ENCODE data around the gene TRIO. TPM values are rescaled to one million over a fixed set of nuclear protein-coding genes. Genes with fewer than 3 reads are reported as not detected.
A peak's percentile ranks its signal among the peaks of the same experiment; 100 is the strongest.

TRIO gene
- total and polyA plus RNA-seq, 10 of the 15 experiments (the other 5 are each of a cell fraction or from before 2014, with no cell fraction given), result 5.1 to 96.4 (median 44.6) TPM

DNA sequence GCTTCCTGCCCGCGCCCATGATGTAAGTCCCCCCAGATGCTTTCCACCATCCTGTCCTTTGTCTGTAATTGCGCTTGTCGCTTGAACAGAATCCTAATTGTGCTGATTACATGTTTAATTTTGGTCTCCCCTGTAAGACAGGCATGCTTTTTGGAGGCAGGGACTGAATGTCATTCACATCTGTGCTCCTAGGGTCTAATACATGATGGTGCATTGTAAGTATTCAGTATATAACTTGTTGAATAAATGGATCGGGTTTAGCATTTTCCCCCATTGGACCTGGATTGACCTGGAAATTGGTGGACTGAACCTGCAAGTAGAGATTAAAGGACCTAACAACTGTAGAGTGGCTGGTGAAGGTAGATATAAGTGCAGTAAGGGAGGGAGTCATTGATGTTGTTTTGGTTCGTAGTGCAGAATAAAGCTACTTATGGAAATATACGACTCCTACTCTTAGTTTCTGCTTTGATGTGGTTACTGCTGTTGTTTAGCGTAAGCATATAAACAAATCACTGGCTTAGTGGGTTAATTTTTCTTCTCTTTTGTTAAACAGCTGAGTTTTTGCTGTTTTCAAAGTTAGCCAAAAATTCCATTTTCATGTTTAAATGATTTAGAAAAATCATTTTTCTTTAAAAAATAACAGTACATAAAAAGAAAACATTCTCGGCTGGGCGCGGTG lies 57.3 kb downstream of the TRIO start:
- no TSS peak for BruUV-seq (replicated peaks)
- no peak for ATAC-seq
- WGBS (ENCODE audit: insufficient coverage, insufficient replicate concordance, low lambda C conversion rate, missing lambda C conversion rate), result 97% methylated on average over 11 of the region's 11 CpGs
- no peaks in the 10 kb centered on the region; the same call in 2 of the 3 replicates for H3K9me3 ChIP-seq (replicated peaks; ENCODE audit: control insufficient read depth, insufficient read depth, low read length)
- ChIA-PET RAD21 (ENCODE audit: unreplicated experiment) (interaction anchor here (0.8 to 1.5 kb wide), 2 partner anchors 11 to 47 kb away, joined by 3 to 5 read pairs; no protein-coding TSS in a partner anchor), SMC1A (ENCODE audit: uncharacterized antibody, unreplicated experiment) (interaction anchor here (1.0 to 5.6 kb wide), 5 partner anchors 13 to 92 kb away, joined by 3 to 39 read pairs (median 4); no protein-coding TSS in a partner anchor), POLR2A (interaction anchor here (0.6 to 1.8 kb wide), 4 partner anchors 8 to 58 kb away, joined by 3 to 5 read pairs (median 3); partner anchors contain the start of gene TRIO), CTCF (interaction anchor here (0.7 to 1.4 kb wide), 2 partner anchors 24 to 46 kb away, joined by 3 read pairs; no protein-coding TSS in a partner anchor)
- no peak overlapping the region for H3K27ac ChIP-seq (ENCODE audit: control insufficient read depth, insufficient read depth)
- in situ Hi-C loops (cut with MboI), result no loop called here
- FAIRE-seq, result no peak
- no peaks in the 10 kb centered on the region for H4K20me1 ChIP-seq (ENCODE audit: control insufficient read depth, insufficient read depth)
- no peak overlapping the region for H2AFZ ChIP-seq (ENCODE audit: control insufficient read depth, low read depth, low read length)
- TF ChIP-seq TCF7 (IDR thresholded peaks at IDR 0.05; ENCODE audit: borderline replicate concordance) (peak; percentile 64; the same call in 1 of the 2 replicates), NFYB (IDR thresholded peaks at IDR 0.05; ENCODE audit: insufficient read depth, low read depth, low read length) (no peak), RUNX3 (IDR thresholded peaks at IDR 0.05; ENCODE audit: low read length) (0 out of 2 replicates have a peak, but pooled peaks have one; percentile 5)
- DNase-seq (ENCODE audit: low read depth, low spot score), result no peak
- peaks cover 20% of the 10 kb centered on the region for H3K4me1 ChIP-seq (ENCODE audit: control insufficient read depth, insufficient read depth, low read length)
- no peak overlapping the region for H3K4me3 ChIP-seq
- peaks cover 0 to 3% of the 10 kb centered on the region in 2 experiments; a peak in 2 of 4 replicates for H3K36me3 ChIP-seq (ENCODE audit: control insufficient read depth in 2 of 2, insufficient read depth in 2 of 2, low read length in 1 of 2)
- intact Hi-C loops (cut with micrococcal nuclease; ENCODE audit: unreplicated experiment), result no loop called here
- no peak overlapping the region for H3K4me2 ChIP-seq (ENCODE audit: control insufficient read depth, insufficient read depth)
- no peak overlapping the region for H3K9ac ChIP-seq (ENCODE audit: control insufficient read depth, insufficient read depth, low read length)
- peaks cover 87% of the 10 kb centered on the region for H3K79me2 ChIP-seq (ENCODE audit: control insufficient read depth, insufficient read depth, low read length)
- H3K27me3 ChIP-seq (replicated peaks in 1 of 2; ENCODE audit: control insufficient read depth in 2 of 2, insufficient read depth in 2 of 2, low read length in 1 of 2), result no peaks in the 10 kb centered on the region

DNA sequence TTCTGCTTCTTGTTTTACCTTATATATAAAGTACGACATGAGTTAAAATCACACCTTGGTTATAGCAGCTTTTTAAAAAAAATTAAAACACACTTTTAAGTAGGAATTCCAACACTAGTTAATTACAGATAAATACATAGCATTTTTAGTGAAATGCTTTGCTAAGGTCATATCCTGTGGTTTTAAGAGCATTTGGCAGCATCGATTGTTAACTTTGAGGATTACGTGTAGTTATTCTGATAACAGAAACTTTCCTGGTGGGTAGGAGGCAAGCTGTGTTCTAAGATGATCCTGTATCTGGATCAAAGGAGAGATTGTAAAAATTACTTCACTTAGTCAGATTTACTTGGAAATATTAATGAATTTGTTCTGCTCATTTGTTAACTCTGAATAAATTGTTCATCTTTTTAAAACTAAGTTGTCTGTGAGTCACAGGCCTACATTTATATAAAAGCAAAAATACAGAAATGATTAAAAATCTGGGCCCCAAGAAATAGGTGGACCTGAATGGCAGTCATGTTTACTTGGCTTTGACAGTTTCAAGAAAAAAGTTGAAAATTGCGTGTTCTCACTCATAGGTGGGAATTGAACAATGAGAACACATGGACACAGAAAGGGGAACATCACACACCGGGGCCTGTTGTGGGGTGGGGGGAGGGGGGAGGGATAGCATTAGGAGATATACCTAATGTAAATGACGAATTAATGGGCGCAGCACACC lies 58.3 kb downstream of the TRIO start:
- Histone ChIP-seq H2AFZ (ENCODE audit: control insufficient read depth, low read depth, low read length) (no peak overlapping the region), H3K4me1 (ENCODE audit: control insufficient read depth, insufficient read depth, low read length) (peaks cover 25% of the 10 kb centered on the region), H3K4me2 (ENCODE audit: control insufficient read depth, insufficient read depth) (no peak overlapping the region), H3K9me3 (replicated peaks; ENCODE audit: control insufficient read depth, insufficient read depth, low read length) (no peaks in the 10 kb centered on the region; the same call in 2 of the 3 replicates), H3K36me3 (ENCODE audit: control insufficient read depth in 2 of 2, insufficient read depth in 2 of 2, low read length in 1 of 2) (peaks cover 0 to 3% of the 10 kb centered on the region in 2 experiments; a peak in 2 of 4 replicates), H3K27ac (ENCODE audit: control insufficient read depth, insufficient read depth) (no peak overlapping the region), H3K9ac (ENCODE audit: control insufficient read depth, insufficient read depth, low read length) (no peak overlapping the region), H3K27me3 (replicated peaks in 1 of 2; ENCODE audit: control insufficient read depth in 2 of 2, insufficient read depth in 2 of 2, low read length in 1 of 2) (no peaks in the 10 kb centered on the region), H4K20me1 (ENCODE audit: control insufficient read depth, insufficient read depth) (no peaks in the 10 kb centered on the region), H3K4me3 (no peak overlapping the region), H3K79me2 (ENCODE audit: control insufficient read depth, insufficient read depth, low read length) (peaks cover 91% of the 10 kb centered on the region)
- no peak for DNase-seq (ENCODE audit: low read depth, low spot score)
- no peak for ATAC-seq
- POLR2A ChIA-PET, result interaction anchor here (1.1 to 3.3 kb wide), 7 partner anchors 11 to 64 kb away, joined by 3 to 17 read pairs (median 4); partner anchors contain the start of gene TRIO
- RAD21 ChIA-PET (ENCODE audit: unreplicated experiment), result interaction anchor here (0.8 to 2.1 kb wide), 5 partner anchors 12 to 92 kb away, joined by 3 to 6 read pairs (median 4); no protein-coding TSS in a partner anchor
- no TSS peak for BruUV-seq (replicated peaks)
- intact Hi-C loops (cut with micrococcal nuclease; ENCODE audit: unreplicated experiment), result no loop called here
- SMC1A ChIA-PET (ENCODE audit: uncharacterized antibody, unreplicated experiment), result interaction anchor here (0.6 to 5.6 kb wide), 12 partner anchors 11 to 93 kb away, joined by 3 to 48 read pairs (median 6); no protein-coding TSS in a partner anchor
- WGBS (ENCODE audit: insufficient coverage, insufficient replicate concordance, low lambda C conversion rate, missing lambda C conversion rate), result 72% methylated on average over 6 of the region's 7 CpGs
- in situ Hi-C loops (cut with MboI), result no loop called here
- FAIRE-seq, result no peak
- CTCF ChIA-PET, result interaction anchor here (0.7 to 1.8 kb wide), 3 partner anchors 25 to 49 kb away, joined by 3 to 5 read pairs (median 3); no protein-coding TSS in a partner anchor
- TF ChIP-seq TARDBP (IDR thresholded peaks at IDR 0.05; ENCODE audit: borderline replicate concordance) (no peak), KAT2A (conservative IDR thresholded peaks at IDR 0.05; ENCODE audit: control insufficient read depth, low read depth, low read length) (no peak), MYB (IDR thresholded peaks at IDR 0.05; ENCODE audit: borderline replicate concordance, low read depth, low read length) (no peak), FOXK2 (IDR thresholded peaks at IDR 0.05) (no peak)
- TF ChIP-seq, protein P1, sequence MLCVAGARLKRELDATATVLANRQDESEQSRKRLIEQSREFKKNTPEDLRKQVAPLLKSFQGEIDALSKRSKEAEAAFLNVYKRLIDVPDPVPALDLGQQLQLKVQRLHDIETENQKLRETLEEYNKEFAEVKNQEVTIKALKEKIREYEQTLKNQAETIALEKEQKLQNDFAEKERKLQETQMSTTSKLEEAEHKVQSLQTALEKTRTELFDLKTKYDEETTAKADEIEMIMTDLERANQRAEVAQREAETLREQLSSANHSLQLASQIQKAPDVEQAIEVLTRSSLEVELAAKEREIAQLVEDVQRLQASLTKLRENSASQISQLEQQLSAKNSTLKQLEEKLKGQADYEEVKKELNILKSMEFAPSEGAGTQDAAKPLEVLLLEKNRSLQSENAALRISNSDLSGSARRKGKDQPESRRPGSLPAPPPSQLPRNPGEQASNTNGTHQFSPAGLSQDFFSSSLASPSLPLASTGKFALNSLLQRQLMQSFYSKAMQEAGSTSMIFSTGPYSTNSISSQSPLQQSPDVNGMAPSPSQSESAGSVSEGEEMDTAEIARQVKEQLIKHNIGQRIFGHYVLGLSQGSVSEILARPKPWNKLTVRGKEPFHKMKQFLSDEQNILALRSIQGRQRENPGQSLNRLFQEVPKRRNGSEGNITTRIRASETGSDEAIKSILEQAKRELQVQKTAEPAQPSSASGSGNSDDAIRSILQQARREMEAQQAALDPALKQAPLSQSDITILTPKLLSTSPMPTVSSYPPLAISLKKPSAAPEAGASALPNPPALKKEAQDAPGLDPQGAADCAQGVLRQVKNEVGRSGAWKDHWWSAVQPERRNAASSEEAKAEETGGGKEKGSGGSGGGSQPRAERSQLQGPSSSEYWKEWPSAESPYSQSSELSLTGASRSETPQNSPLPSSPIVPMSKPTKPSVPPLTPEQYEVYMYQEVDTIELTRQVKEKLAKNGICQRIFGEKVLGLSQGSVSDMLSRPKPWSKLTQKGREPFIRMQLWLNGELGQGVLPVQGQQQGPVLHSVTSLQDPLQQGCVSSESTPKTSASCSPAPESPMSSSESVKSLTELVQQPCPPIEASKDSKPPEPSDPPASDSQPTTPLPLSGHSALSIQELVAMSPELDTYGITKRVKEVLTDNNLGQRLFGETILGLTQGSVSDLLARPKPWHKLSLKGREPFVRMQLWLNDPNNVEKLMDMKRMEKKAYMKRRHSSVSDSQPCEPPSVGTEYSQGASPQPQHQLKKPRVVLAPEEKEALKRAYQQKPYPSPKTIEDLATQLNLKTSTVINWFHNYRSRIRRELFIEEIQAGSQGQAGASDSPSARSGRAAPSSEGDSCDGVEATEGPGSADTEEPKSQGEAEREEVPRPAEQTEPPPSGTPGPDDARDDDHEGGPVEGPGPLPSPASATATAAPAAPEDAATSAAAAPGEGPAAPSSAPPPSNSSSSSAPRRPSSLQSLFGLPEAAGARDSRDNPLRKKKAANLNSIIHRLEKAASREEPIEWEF (IDR thresholded peaks at IDR 0.05; ENCODE audit: insufficient replicate concordance, low read depth, low read length), result no peak
